HCT116 (cell line): ENCODE results near the gene MOGAT3. TPM values are rescaled to one million over a fixed set of nuclear protein-coding genes. Genes with fewer than 3 reads are reported as not detected.

Experiments used
- ATAC-seq: fragments of 200-7000 bp; cut with Tn5 transposase; 2 replicates; pipeline ENCODE4 v1.9.1; 2020; ENCODE audit warnings: mild to moderate bottlenecking, moderate library complexity
- BruUV-seq: library from RNA; stranded (reverse); fragments of 400-500 nt; replicated peaks from 2 replicates; lab custom pipeline; 2021; lab: Mats Ljungman, UMichigan
- CTCF ChIA-PET: fragments of 300-600 bp; sonication (Branson Sonifier 250); formaldehyde crosslinking; loops from one replicate; lab custom pipeline; 2021; ENCODE audit warnings: antibody characterized with exemption; lab: Charles Lee
- POLR2A ChIA-PET: fragments of 300-600, 350-600 bp; sonication (Branson Sonifier 250); formaldehyde crosslinking; loops from one replicate; lab custom pipeline; 2021; ENCODE audit warnings: antibody characterized with exemption; lab: Charles Lee
- RAD21 ChIA-PET, 2 experiments: fragments of 300-600 bp; sonication (Branson Sonifier 250); formaldehyde crosslinking; loops; one replicate each; lab custom pipeline; 2023; ENCODE audit warnings: low total read pairs in 2 of 2; ENCODE audit not compliant: uncharacterized antibody in 2 of 2, unreplicated experiment in 2 of 2, low non-redundant PET in 1 of 2; lab: Charles Lee
- DNase-seq: peaks from one replicate; pipeline ENCODE4 v3.0.0-alpha.2; 2010; ENCODE audit warnings: low read depth, low spot score
- H2AFZ ChIP-seq: fragments of 200-600 bp; shearing (Covaris generic), sonication (generic); 2 replicates; pipeline ENCODE4 v1.6.1; 2017; ENCODE audit warnings: low read depth, mixed run types, mixed read lengths, antibody characterized with exemption, low read length; ENCODE audit not compliant: poor library complexity, severe bottlenecking
- H3K27ac ChIP-seq: 2 replicates; pipeline ENCODE4 v1.5.1; 2012; ENCODE audit warnings: low read depth, low read length
- H3K27me3 ChIP-seq: fragments of 200-600 bp; sonication (generic); 2 replicates; pipeline ENCODE4 v1.6.1; 2016; ENCODE audit warnings: mixed run types, low read length, mixed read lengths; ENCODE audit not compliant: insufficient read depth
- H3K36me3 ChIP-seq, 2 experiments: fragments of 200-500 bp in 1 of 2; fragments of 200-600 bp in 1 of 2; sonication (Bioruptor generic) in 1 of 2; sonication (generic) in 1 of 2; 2 replicates each; pipeline versions ENCODE4 v1.5.1 to v1.6.1; 2014 to 2016; ENCODE audit warnings: low read length in 2 of 2, inconsistent platforms in 1 of 2, mixed read lengths in 1 of 2, mixed run types in 1 of 2; ENCODE audit not compliant: insufficient read depth in 2 of 2, control insufficient read depth in 1 of 2
- H3K4me1 ChIP-seq, 2 experiments: fragments of 200-600 bp in 1 of 2; sonication (generic) in 1 of 2; 2 replicates each; pipeline versions ENCODE4 v1.5.1 to v1.6.1; 2012 to 2017; ENCODE audit warnings: low read length in 2 of 2, inconsistent platforms in 1 of 2, mild to moderate bottlenecking in 1 of 2, mixed read lengths in 1 of 2, mixed run types in 1 of 2, moderate library complexity in 1 of 2; ENCODE audit not compliant: insufficient read depth in 2 of 2, control insufficient read depth in 1 of 2
- H3K4me2 ChIP-seq: fragments of 200-600 bp; sonication (generic); 2 replicates; pipeline ENCODE4 v1.6.1; 2017; ENCODE audit warnings: mixed run types, low read length, mixed read lengths
- H3K4me3 ChIP-seq, 2 experiments: fragments of 200-600 bp in 1 of 2; sonication (generic) in 1 of 2; replicated peaks in 1 of 2; 2 replicates each; pipeline ENCODE4 v1.5.1; 2011 to 2016; ENCODE audit warnings: low read length in 2 of 2, control low read depth in 1 of 2, low read depth in 1 of 2, mild to moderate bottlenecking in 1 of 2, mixed read lengths in 1 of 2, mixed run types in 1 of 2
- H3K79me2 ChIP-seq: fragments of 200-600 bp; sonication (generic); 2 replicates; pipeline ENCODE4 v1.6.1; 2017; ENCODE audit warnings: mild to moderate bottlenecking, mixed run types, low read length, moderate library complexity, mixed read lengths; ENCODE audit not compliant: insufficient read depth
- H3K9ac ChIP-seq: fragments of 200-600 bp; sonication (generic); 2 replicates; pipeline ENCODE4 v1.6.1; 2016; ENCODE audit warnings: low read length, mixed read lengths
- H3K9me2 ChIP-seq: fragments of 200-600 bp; sonication (generic), shearing (Covaris generic); 2 replicates; pipeline ENCODE4 v1.6.1; 2017; ENCODE audit warnings: mixed run types, mild to moderate bottlenecking, moderate library complexity; ENCODE audit not compliant: insufficient read depth
- H3K9me3 ChIP-seq, 2 experiments: fragments of 200-500 bp in 1 of 2; fragments of 200-600 bp in 1 of 2; sonication (Bioruptor generic) in 1 of 2; sonication (generic) in 1 of 2; 2 replicates each; pipeline ENCODE4 v1.6.1; 2014 to 2017; ENCODE audit warnings: low read length in 2 of 2, mixed read lengths in 2 of 2, inconsistent platforms in 1 of 2, low read depth in 1 of 2, mild to moderate bottlenecking in 1 of 2, mixed run types in 1 of 2, moderate library complexity in 1 of 2; ENCODE audit not compliant: control insufficient read depth in 1 of 2, insufficient read depth in 1 of 2
- H4K20me1 ChIP-seq: fragments of 200-600 bp; sonication (generic), shearing (Covaris generic); 2 replicates; pipeline ENCODE4 v1.6.1; 2017; ENCODE audit warnings: mixed run types, mild to moderate bottlenecking, moderate library complexity; ENCODE audit not compliant: insufficient read depth
- ATF3 ChIP-seq: IDR thresholded peaks from 2 replicates; pipeline ENCODE4 v1.6.1; 2012
- CBX3 ChIP-seq: IDR thresholded peaks from 2 replicates; pipeline ENCODE4 v1.6.1; 2012; ENCODE audit warnings: low read depth
- ELF1 ChIP-seq: IDR thresholded peaks from 2 replicates; pipeline ENCODE4 v1.6.1; 2012; ENCODE audit warnings: low read depth, borderline replicate concordance
- EZH2 ChIP-seq: fragments of 200-600 bp; sonication (generic); IDR thresholded peaks from 2 replicates; pipeline ENCODE4 v1.6.1; 2017; ENCODE audit warnings: antibody characterized with exemption, mixed run types
- JUND ChIP-seq: IDR thresholded peaks from 2 replicates; pipeline ENCODE4 v1.6.1; 2012
- POLR2A ChIP-seq: IDR thresholded peaks from 2 replicates; pipeline ENCODE4 v1.7.0; 2011; ENCODE audit warnings: borderline replicate concordance; ENCODE audit not compliant: insufficient read depth, insufficient read length; ENCODE audit errors: extremely low read depth
- POLR2AphosphoS5 ChIP-seq: IDR thresholded peaks from 2 replicates; pipeline ENCODE4 v1.6.1; 2011; ENCODE audit warnings: mild to moderate bottlenecking, low read depth, low read length, moderate library complexity
- RAD21 ChIP-seq: IDR thresholded peaks from 2 replicates; pipeline ENCODE4 v1.6.1; 2012; ENCODE audit warnings: low read depth, mild to moderate bottlenecking
- REST ChIP-seq: IDR thresholded peaks from 2 replicates; pipeline ENCODE4 v1.6.1; 2012; ENCODE audit warnings: low read depth
- SIN3A ChIP-seq: IDR thresholded peaks from 2 replicates; pipeline ENCODE4 v1.6.1; 2012; ENCODE audit warnings: low read depth
- SP1 ChIP-seq: IDR thresholded peaks from 2 replicates; pipeline ENCODE4 v1.6.1; 2012; ENCODE audit warnings: low read depth
- TCF7L2 ChIP-seq: IDR thresholded peaks from 2 replicates; pipeline ENCODE4 v1.7.0; 2011; ENCODE audit warnings: borderline replicate concordance, inconsistent platforms; ENCODE audit not compliant: insufficient read depth, insufficient read length; ENCODE audit errors: extremely low read depth
- YY1 ChIP-seq: IDR thresholded peaks from 2 replicates; pipeline ENCODE4 v1.6.1; 2011; ENCODE audit warnings: low read length, low read depth, moderate library complexity, mild to moderate bottlenecking; ENCODE audit not compliant: insufficient replicate concordance; ENCODE audit errors: extremely low read depth
- ZNF274 ChIP-seq: fragments of 200-500 bp; sonication (Bioruptor generic); IDR thresholded peaks from 2 replicates; pipeline ENCODE4 v1.6.1; 2014; ENCODE audit warnings: mild to moderate bottlenecking, low read depth, low read length, inconsistent platforms
- intact Hi-C: fragments of 100-400 bp; cut with micrococcal nuclease; formaldehyde crosslinking; loops from 2 replicates; pipeline ENCODE4 v1.10.0; 2022
- total RNA-seq: library from RNA; stranded (reverse); gene quantifications from one replicate; pipeline ENCODE4 v1.2.1, GENCODE V29; 2021; ENCODE audit not compliant: unreplicated experiment

MOGAT3 gene
- total RNA-seq, 1 experiment from 2014 or later: not detected

GRCh38 chr7:101245147-101245668 is 44.4 kb upstream of the MOGAT3 start:
- Histone ChIP-seq H3K27ac (peak overlapping the region; percentile 89), H3K27me3 (no peaks in the 10 kb centered on the region), H3K36me3 (peaks cover 5 to 9% of the 10 kb centered on the region in 2 experiments), H3K4me2 (peak overlapping the region; percentile 98), H3K4me1 (peaks cover 14 to 23% of the 10 kb centered on the region in 2 experiments), H3K4me3 (peak overlapping the region; percentile 99 to 100), H4K20me1 (no peaks in the 10 kb centered on the region), H2AFZ (no peak overlapping the region), H3K79me2 (peaks cover 73% of the 10 kb centered on the region), H3K9me2 (no peaks in the 10 kb centered on the region), H3K9ac (peak overlapping the region; percentile 86), H3K9me3 (no peaks in the 10 kb centered on the region)
- TSS peak; percentile 83 for BruUV-seq
- POLR2A ChIA-PET: interaction anchor here (0.6 to 2.9 kb wide), 3 partner anchors 27 to 82 kb away, joined by 3 to 11 read pairs (median 4); partner anchors contain the start of genes PLOD3 and ZNHIT1
- ATAC-seq (no peak), DNase-seq (no peak)
- intact Hi-C loops: no loop called here
- RAD21 ChIA-PET: interaction anchor here in 1 of 2 experiments (0.6 to 2.0 kb wide), 2 partner anchors 101 to 106 kb away, joined by 4 to 6 read pairs; no protein-coding TSS in a partner anchor
- TF ChIP-seq JUND: no peak
- TF ChIP-seq SIN3A: no peak
- peak; percentile 43 for TF ChIP-seq POLR2A
- TF ChIP-seq POLR2AphosphoS5: peak; percentile 21
- TF ChIP-seq RAD21: no peak
- TF ChIP-seq CBX3: no peak
- TF ChIP-seq ZNF274: no peak
- no peak for TF ChIP-seq ATF3
- TF ChIP-seq YY1: peak; percentile 34
- TF ChIP-seq ELF1: no peak
- TF ChIP-seq EZH2: no peak
- no peak for TF ChIP-seq REST
- TF ChIP-seq TCF7L2: no peak
- TF ChIP-seq SP1: no peak
- CTCF ChIA-PET: interaction anchor here (0.8 to 2.5 kb wide), 8 partner anchors 25 to 102 kb away, joined by 3 to 38 read pairs (median 4); partner anchors contain the start of genes PLOD3 and ZNHIT1
